Neuronal stem cell (in vitro differentiated cells): ENCODE data around the gene POLR2C.
"Not testable (repeated sequence)": the region's sequence is repeated elsewhere in the genome, so short reads cannot be mapped to it uniquely, and the experiment has no call there.

Experiments used
- DNase-seq: peaks from one replicate; pipeline ENCODE4 v3.0.0-alpha.2; 2013; ENCODE audit warnings: low spot score
- H2AFZ ChIP-seq: one replicate; pipeline ENCODE4 v1.6.1; 2013; ENCODE audit warnings: mild to moderate bottlenecking, low read length, inconsistent platforms
- H2AK5ac ChIP-seq: 2 replicates; pipeline ENCODE4 v1.6.1; 2013; ENCODE audit warnings: low read depth, mild to moderate bottlenecking, inconsistent platforms, low read length, moderate library complexity, mixed read lengths
- H2BK120ac ChIP-seq: 2 replicates; pipeline ENCODE4 v1.6.1; 2013; ENCODE audit warnings: low read depth, mild to moderate bottlenecking, inconsistent platforms, low read length, moderate library complexity, mixed read lengths
- H2BK12ac ChIP-seq: one replicate; pipeline ENCODE4 v1.6.1; 2013; ENCODE audit warnings: low read length, inconsistent platforms
- H2BK15ac ChIP-seq: 2 replicates; pipeline ENCODE4 v1.6.1; 2013; ENCODE audit warnings: mild to moderate bottlenecking, low read length, inconsistent platforms, mixed read lengths
- H2BK5ac ChIP-seq: one replicate; pipeline ENCODE4 v1.6.1; 2013; ENCODE audit warnings: inconsistent platforms, mild to moderate bottlenecking, low read length, moderate library complexity
- H3K14ac ChIP-seq: one replicate; pipeline ENCODE4 v1.6.1; 2013; ENCODE audit warnings: low read length, inconsistent platforms
- H3K18ac ChIP-seq: 2 replicates; pipeline ENCODE4 v1.6.1; 2013; ENCODE audit warnings: low read length, inconsistent platforms
- H3K23ac ChIP-seq: 2 replicates; pipeline ENCODE4 v1.6.1; 2013; ENCODE audit warnings: low read depth, mild to moderate bottlenecking, mixed read lengths, low read length, inconsistent platforms; ENCODE audit not compliant: poor library complexity
- H3K27ac ChIP-seq: replicated peaks from 3 replicates; pipeline ENCODE4 v1.5.1; 2013; ENCODE audit warnings: low read length, inconsistent platforms
- H3K27me3 ChIP-seq, 3 experiments: 2 replicates each; pipeline ENCODE4 v1.6.1; 2013; ENCODE audit warnings: low read length in 3 of 3, mild to moderate bottlenecking in 2 of 3, inconsistent platforms in 1 of 3, low read depth in 1 of 3, mixed read lengths in 1 of 3, moderate library complexity in 1 of 3; ENCODE audit not compliant: control insufficient read depth in 3 of 3, insufficient read depth in 3 of 3
- H3K36me3 ChIP-seq, 2 donors: replicated peaks in 1 of 2; 2 replicates each; pipeline ENCODE4 v1.6.1; 2013; ENCODE audit warnings: low read length in 2 of 2; ENCODE audit not compliant: control insufficient read depth in 2 of 2, insufficient read depth in 2 of 2
- H3K4ac ChIP-seq: 2 replicates; pipeline ENCODE4 v1.6.1; 2013; ENCODE audit warnings: inconsistent platforms, mild to moderate bottlenecking, low read length, moderate library complexity
- H3K4me1 ChIP-seq, 2 donors: 1 replicate in 1 of 2; 2 replicates in 1 of 2; pipeline ENCODE4 v1.6.1; 2013; ENCODE audit warnings: low read length in 2 of 2, low read depth in 1 of 2; ENCODE audit not compliant: control insufficient read depth in 2 of 2, insufficient read depth in 1 of 2
- H3K4me2 ChIP-seq: one replicate; pipeline ENCODE4 v1.6.1; 2013; ENCODE audit warnings: mild to moderate bottlenecking, low read length, inconsistent platforms; ENCODE audit not compliant: insufficient read depth, poor library complexity, severe bottlenecking
- H3K4me3 ChIP-seq, 2 donors: 2 replicates each; pipeline ENCODE4 v1.5.1; 2013; ENCODE audit warnings: low read length in 2 of 2, mild to moderate bottlenecking in 2 of 2, inconsistent platforms in 1 of 2, moderate library complexity in 1 of 2
- H3K79me1 ChIP-seq: one replicate; pipeline ENCODE4 v1.6.1; 2013; ENCODE audit warnings: low read depth, mild to moderate bottlenecking, inconsistent platforms, low read length, moderate library complexity
- H3K9ac ChIP-seq: one replicate; pipeline ENCODE4 v1.6.1; 2013; ENCODE audit warnings: mild to moderate bottlenecking, low read depth, low read length, inconsistent platforms; ENCODE audit not compliant: poor library complexity
- H3K9me3 ChIP-seq, 2 donors: replicated peaks in 1 of 2; 2 replicates each; pipeline versions ENCODE3 to v1.6.1; 2013; ENCODE audit warnings: low read length in 2 of 2, mild to moderate bottlenecking in 2 of 2, inconsistent platforms in 1 of 2, low read depth in 1 of 2, mixed read lengths in 1 of 2, moderate library complexity in 1 of 2; ENCODE audit not compliant: control insufficient read depth in 2 of 2, insufficient read depth in 1 of 2
- H4K8ac ChIP-seq: one replicate; pipeline ENCODE4 v1.6.1; 2013; ENCODE audit warnings: low read depth, mild to moderate bottlenecking, inconsistent platforms, low read length, moderate library complexity
- H4K91ac ChIP-seq: one replicate; pipeline ENCODE4 v1.6.1; 2013; ENCODE audit warnings: low read length, low read depth, mild to moderate bottlenecking, inconsistent platforms; ENCODE audit not compliant: poor library complexity
- WGBS, 2 donors: extraction: QIAGEN DNeasy Blood & Tissue Kit; methylation state at CpG; one replicate each; pipeline ENCODE4 v1.1.7; 2013; ENCODE audit warnings: missing lambda C conversion rate in 2 of 2, mixed read lengths in 1 of 2; ENCODE audit not compliant: insufficient read length in 2 of 2, insufficient replicate concordance in 1 of 2; ENCODE audit errors: extremely low coverage in 2 of 2; 5-methylcytosine and 5-hydroxymethylcytosine counted together

The POLR2C gene

DNA sequence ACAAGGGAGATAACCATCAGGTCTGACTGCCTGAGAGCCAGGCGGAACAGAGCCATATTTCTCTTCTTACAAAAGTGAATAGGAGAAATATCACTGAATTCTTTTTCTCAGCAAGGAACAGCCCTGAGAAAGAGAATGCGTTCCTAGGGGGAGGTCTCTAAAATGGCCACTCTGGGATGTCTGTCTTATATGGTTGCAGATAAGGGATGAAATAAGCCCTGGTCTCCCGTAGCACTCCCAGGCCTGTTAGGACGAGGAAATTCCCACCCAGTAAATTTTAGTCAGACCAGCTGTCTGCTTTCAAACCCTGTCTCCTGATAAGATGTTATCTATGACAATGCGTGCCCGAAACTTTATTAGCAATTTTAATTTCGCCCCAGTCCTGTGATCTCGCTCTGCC, 22.5 kb upstream of the POLR2C start:
- not testable (repeated sequence) for H3K9me3 ChIP-seq, H2AFZ ChIP-seq, H2BK120ac ChIP-seq, H2AK5ac ChIP-seq, H3K27ac ChIP-seq, DNase-seq, H3K4me1 ChIP-seq, H2BK15ac ChIP-seq, H2BK12ac ChIP-seq, H3K4me2 ChIP-seq, H3K4ac ChIP-seq, H3K4me3 ChIP-seq, H3K27me3 ChIP-seq, H3K23ac ChIP-seq, H4K8ac ChIP-seq, H3K14ac ChIP-seq, H2BK5ac ChIP-seq, H3K9ac ChIP-seq, H3K79me1 ChIP-seq, H4K91ac ChIP-seq, H3K18ac ChIP-seq
- no CpG with 5 or more reads among the region's 8 CpGs for WGBS, 2 donors
- peaks cover 13 to 65% of the 10 kb centered on the region in 2 donors for H3K36me3 ChIP-seq

GRCh38 chr16:57440551-57440950, 21.9 kb upstream of the POLR2C start:
- not testable (repeated sequence) for H3K9me3 ChIP-seq, H3K4me2 ChIP-seq, H3K18ac ChIP-seq, H3K4ac ChIP-seq, H3K79me1 ChIP-seq, H2AFZ ChIP-seq, H2BK120ac ChIP-seq, H4K91ac ChIP-seq, H2BK12ac ChIP-seq, H3K4me3 ChIP-seq, H2AK5ac ChIP-seq, DNase-seq, H3K27ac ChIP-seq, H2BK5ac ChIP-seq, H3K4me1 ChIP-seq, H2BK15ac ChIP-seq, H4K8ac ChIP-seq, H3K14ac ChIP-seq, H3K9ac ChIP-seq, H3K27me3 ChIP-seq, H3K23ac ChIP-seq
- WGBS, 2 donors: no CpG with 5 or more reads among the region's 8 CpGs
- peaks cover 13 to 59% of the 10 kb centered on the region in 2 donors for H3K36me3 ChIP-seq

DNA sequence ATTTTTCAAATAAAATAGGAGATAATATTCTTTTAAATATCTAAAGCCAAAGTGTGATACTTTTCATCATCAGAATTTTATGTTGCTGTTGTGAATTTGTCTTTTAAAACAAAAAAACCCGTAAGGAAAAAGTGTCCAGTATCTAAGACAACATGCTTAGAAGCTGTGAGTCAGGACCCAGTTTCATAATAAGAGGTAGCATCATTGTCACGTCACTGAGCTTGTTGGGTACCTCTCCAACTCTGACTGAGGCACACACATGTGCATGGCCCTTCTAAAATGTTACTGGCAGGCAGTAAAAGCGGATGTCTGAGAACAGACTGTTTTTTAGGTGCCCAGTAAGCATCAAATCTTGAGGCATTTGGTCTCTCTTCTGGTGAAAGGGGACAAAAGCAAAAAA, 17.8 kb upstream of the POLR2C start:
- Histone ChIP-seq H2AFZ (no peak overlapping the region), H2AK5ac (no peak overlapping the region), H3K27ac (no peak overlapping the region), H3K27me3 (no peaks in the 10 kb centered on the region), H2BK120ac (no peak overlapping the region), H2BK12ac (no peak overlapping the region), H3K4ac (no peak overlapping the region), H3K4me1 (peaks cover 5% of the 10 kb centered on the region in 2 donors), H3K9ac (no peak overlapping the region), H3K4me2 (no peak overlapping the region), H4K8ac (no peak overlapping the region), H2BK15ac (no peak overlapping the region), H2BK5ac (no peak overlapping the region), H3K36me3 (peaks cover 2 to 25% of the 10 kb centered on the region in 2 donors), H3K79me1 (peaks cover 6% of the 10 kb centered on the region), H3K23ac (no peak overlapping the region), H3K14ac (no peak overlapping the region), H3K9me3 (peaks cover 0 to 2% of the 10 kb centered on the region in 2 donors), H3K18ac (no peak overlapping the region), H4K91ac (no peak overlapping the region), H3K4me3 (no peak overlapping the region)
- WGBS, 2 donors: no CpG with 5 or more reads among the region's 3 CpGs
- no peak for DNase-seq

GRCh38 chr16:57445510-57445909, 17.0 kb upstream of the POLR2C start:
- H4K91ac ChIP-seq: no peak overlapping the region
- H3K4me1 ChIP-seq: peaks cover 5% of the 10 kb centered on the region in 2 donors
- H3K4ac ChIP-seq: no peak overlapping the region
- H2BK15ac ChIP-seq: no peak overlapping the region
- H2BK5ac ChIP-seq: no peak overlapping the region
- no peaks in the 10 kb centered on the region for H3K27me3 ChIP-seq
- no peak for DNase-seq
- no peak overlapping the region for H3K14ac ChIP-seq
- peaks cover 0 to 2% of the 10 kb centered on the region in 2 donors for H3K9me3 ChIP-seq
- peaks cover 6% of the 10 kb centered on the region for H3K79me1 ChIP-seq
- H2AK5ac ChIP-seq: no peak overlapping the region
- no peak overlapping the region for H4K8ac ChIP-seq
- H3K18ac ChIP-seq: no peak overlapping the region
- no peak overlapping the region for H3K27ac ChIP-seq
- H3K4me2 ChIP-seq: no peak overlapping the region
- no CpG with 5 or more reads among the region's 2 CpGs for WGBS, 2 donors
- H2AFZ ChIP-seq: no peak overlapping the region
- peaks cover 2 to 23% of the 10 kb centered on the region in 2 donors for H3K36me3 ChIP-seq
- no peak overlapping the region for H2BK12ac ChIP-seq
- no peak overlapping the region for H3K9ac ChIP-seq
- H3K4me3 ChIP-seq: no peak overlapping the region
- H2BK120ac ChIP-seq: no peak overlapping the region
- no peak overlapping the region for H3K23ac ChIP-seq
